A549 (cell line): Measurements from ENCODE around the gene UBASH3B. TPM values are rescaled to one million over a fixed set of nuclear protein-coding genes. Genes with fewer than 3 reads are reported as not detected.

ENCODE experiments used
- ATAC-seq, 2 experiments: fragments of 200-7000 bp in 1 of 2; fragments of >200 bp in 1 of 2; cut with Nextera tagmentation in 1 of 2; cut with Tn5 transposase in 1 of 2; 3 replicates each; pipeline versions ENCODE4 v1.8.0 to v1.9.1; 2018 to 2020; ENCODE audit warnings: mild to moderate bottlenecking in 1 of 2, moderate library complexity in 1 of 2
- CTCF ChIA-PET: fragments of 300-600 bp; sonication (Branson Sonifier 250); formaldehyde crosslinking; extraction: SDS; loops from one replicate; lab custom pipeline; 2021; ENCODE audit warnings: antibody characterized with exemption, inconsistent platforms; lab: Yijun Ruan, JAX
- POLR2A ChIA-PET: fragments of 350-600 bp; formaldehyde crosslinking; extraction: SDS; loops from one replicate; lab custom pipeline; 2021; ENCODE audit warnings: antibody characterized with exemption, inconsistent platforms; lab: Yijun Ruan, JAX
- DNase-seq, 2 experiments: peaks; one replicate each; pipeline versions ENCODE4 v3.0.0 to v3.0.0-alpha.2; 2011 to 2016; ENCODE audit warnings: low read depth in 1 of 2, low spot score in 1 of 2
- FAIRE-seq: peaks from 2 replicates; lab custom pipeline; 2011; peaks lifted over from hg19 to GRCh38; lab: Jason Lieb, UNC
- H3K27ac ChIP-seq, 2 experiments: fragments of >200 bp; sonication (Bioruptor Twin); formaldehyde crosslinking; 3 replicates each; pipeline ENCODE4 v1.5.1; 2016 to 2017
- H3K4me1 ChIP-seq: fragments of >200 bp; sonication (Bioruptor Twin); formaldehyde crosslinking; 3 replicates; pipeline ENCODE4 v1.6.1; 2016
- H3K4me2 ChIP-seq: fragments of >200 bp; sonication (Bioruptor Twin); formaldehyde crosslinking; 3 replicates; pipeline ENCODE4 v1.6.1; 2016
- H3K4me3 ChIP-seq: fragments of >200 bp; sonication (Bioruptor Twin); formaldehyde crosslinking; 3 replicates; pipeline ENCODE4 v1.5.1; 2016
- H3K9me3 ChIP-seq: fragments of >200 bp; sonication (Bioruptor Twin); formaldehyde crosslinking; 3 replicates; pipeline ENCODE4 v1.6.1; 2016
- BCL3 ChIP-seq: fragments of >200 bp; sonication (Bioruptor Twin); formaldehyde crosslinking; IDR thresholded peaks from 3 replicates; pipeline ENCODE4 v1.6.1; 2016
- BHLHE40 ChIP-seq: IDR thresholded peaks from 2 replicates; pipeline ENCODE4 v1.6.1; 2012; ENCODE audit warnings: low read depth, low read length, inconsistent platforms
- CBX2 ChIP-seq: fragments of 200-600 bp; sonication (generic); IDR thresholded peaks from 2 replicates; pipeline ENCODE4 v1.6.1; 2016; ENCODE audit warnings: low read depth, mild to moderate bottlenecking, borderline replicate concordance
- CBX8 ChIP-seq: fragments of 200-600 bp; sonication (generic); IDR thresholded peaks from 2 replicates; pipeline ENCODE4 v1.6.1; 2016
- CEBPB ChIP-seq, 2 experiments: fragments of >200 bp in 1 of 2; sonication (Bioruptor Twin) in 1 of 2; formaldehyde crosslinking in 1 of 2; IDR thresholded peaks; 2 replicates each; pipeline ENCODE4 v1.6.1; 2012 to 2016
- CHD2 ChIP-seq: fragments of 150-350 bp; IDR thresholded peaks from 2 replicates; pipeline ENCODE4 v1.6.1; 2014; ENCODE audit warnings: low read length; ENCODE audit not compliant: partially characterized antibody
- E2F6 ChIP-seq: IDR thresholded peaks from 2 replicates; pipeline ENCODE4 v1.6.1; 2012; ENCODE audit warnings: low read depth, borderline replicate concordance
- EP300 ChIP-seq, 2 experiments: fragments of >200 bp; sonication (Bioruptor Twin); formaldehyde crosslinking; IDR thresholded peaks; 2 replicates in 1 of 2; 3 replicates in 1 of 2; pipeline ENCODE4 v1.6.1; 2016 to 2017
- ESRRA ChIP-seq: fragments of 150-350 bp; IDR thresholded peaks from 2 replicates; pipeline ENCODE4 v1.6.1; 2014; ENCODE audit warnings: mild to moderate bottlenecking, low read length, borderline replicate concordance
- FOSL2 ChIP-seq, 2 experiments: fragments of 450-650 bp in 1 of 2; fragments of >200 bp in 1 of 2; sonication (Bioruptor Twin) in 1 of 2; formaldehyde crosslinking; IDR thresholded peaks; 2 replicates each; pipeline versions ENCODE4 v1.5.0 to v1.6.1; 2016 to 2020; ENCODE audit warnings: mild to moderate bottlenecking in 1 of 2, moderate library complexity in 1 of 2
- HEYL ChIP-seq: fragments of 250-450 bp; sonication (Bioruptor Pico); IDR thresholded peaks from 2 replicates; pipeline ENCODE4 v1.8.0; 2021; ENCODE audit warnings: mild to moderate bottlenecking, moderate library complexity
- HMGXB4 ChIP-seq: fragments of 250-450 bp; sonication (Bioruptor Pico); IDR thresholded peaks from 2 replicates; pipeline ENCODE4 v1.5.0; 2021; ENCODE audit warnings: mild to moderate bottlenecking, moderate library complexity, borderline replicate concordance
- HOXB13 ChIP-seq: fragments of 250-450 bp; sonication (Bioruptor Pico); IDR thresholded peaks from 2 replicates; pipeline ENCODE4 v1.5.0; 2020; ENCODE audit warnings: low read depth, mild to moderate bottlenecking, moderate library complexity
- JUN ChIP-seq, 2 experiments: fragments of >200 bp; sonication (Bioruptor Twin); formaldehyde crosslinking; IDR thresholded peaks; 2 replicates in 1 of 2; 3 replicates in 1 of 2; pipeline ENCODE4 v1.6.1; 2016 to 2017
- KDM1A ChIP-seq: fragments of 200-600 bp; sonication (generic); IDR thresholded peaks from 2 replicates; pipeline ENCODE4 v1.6.1; 2016; ENCODE audit warnings: low read depth, mild to moderate bottlenecking
- NPAS2 ChIP-seq: fragments of 250-450 bp; sonication (Bioruptor Pico); IDR thresholded peaks from 2 replicates; pipeline ENCODE4 v1.8.0; 2022; ENCODE audit warnings: mild to moderate bottlenecking, moderate library complexity, borderline replicate concordance
- NR3C1 ChIP-seq: fragments of >200 bp; sonication (Bioruptor Twin); formaldehyde crosslinking; IDR thresholded peaks from 3 replicates; pipeline ENCODE4 v1.6.1; 2017
- PHF8 ChIP-seq: fragments of 200-600 bp; sonication (generic); IDR thresholded peaks from 2 replicates; pipeline ENCODE4 v1.6.1; 2016; ENCODE audit warnings: low read depth, mild to moderate bottlenecking, antibody characterized with exemption, moderate library complexity, borderline replicate concordance
- POLR2A ChIP-seq: IDR thresholded peaks from 2 replicates; pipeline ENCODE4 v1.6.1; 2012; ENCODE audit warnings: mild to moderate bottlenecking, low read length
- POLR2AphosphoS2 ChIP-seq: conservative IDR thresholded peaks from 2 replicates; pipeline ENCODE4 v1.6.1; 2012; ENCODE audit warnings: low read length, improper control_type of control experiment, inconsistent platforms
- RARB ChIP-seq: fragments of 250-450 bp; sonication (Bioruptor Pico); IDR thresholded peaks from 2 replicates; pipeline ENCODE4 v1.8.0; 2021; ENCODE audit warnings: mild to moderate bottlenecking, moderate library complexity
- RCOR1 ChIP-seq: fragments of 150-350 bp; IDR thresholded peaks from 2 replicates; pipeline ENCODE4 v1.6.1; 2014; ENCODE audit warnings: antibody characterized with exemption, low read length, low read depth
- REST ChIP-seq: fragments of 200-600 bp; sonication (generic); IDR thresholded peaks from 2 replicates; pipeline ENCODE4 v1.6.1; 2016; ENCODE audit warnings: antibody characterized with exemption, mild to moderate bottlenecking, moderate library complexity
- RFX5 ChIP-seq: fragments of 450-650 bp; IDR thresholded peaks from 2 replicates; pipeline ENCODE4 v1.7.1; 2014; ENCODE audit warnings: antibody characterized with exemption, mild to moderate bottlenecking, moderate library complexity
- RNF2 ChIP-seq: fragments of 200-600 bp; sonication (generic); IDR thresholded peaks from 2 replicates; pipeline ENCODE4 v1.6.1; 2016; ENCODE audit warnings: low read depth, mild to moderate bottlenecking, antibody characterized with exemption, moderate library complexity, borderline replicate concordance
- SREBF2 ChIP-seq: fragments of 450-650 bp; IDR thresholded peaks from 2 replicates; pipeline ENCODE4 v1.6.1; 2014; ENCODE audit warnings: mild to moderate bottlenecking, moderate library complexity
- TFCP2L1 ChIP-seq: fragments of 250-450 bp; sonication (Bioruptor Pico); IDR thresholded peaks from 2 replicates; pipeline ENCODE4 v1.5.0; 2021; ENCODE audit warnings: mild to moderate bottlenecking
- ZFP36 ChIP-seq: fragments of 450-650 bp; IDR thresholded peaks from 2 replicates; pipeline ENCODE4 v1.6.1; 2014; ENCODE audit warnings: borderline replicate concordance; ENCODE audit not compliant: partially characterized antibody
- WGBS: methylation state at CpG from one replicate; pipeline ENCODE4 v1.1.6; 2017; ENCODE audit errors: missing lambda C conversion rate; 5-methylcytosine and 5-hydroxymethylcytosine counted together
- polyA plus RNA-seq, 4 experiments: library from polyadenylated mRNA; depleted of rRNA in 3 of 4; stranded (reverse); fragments of >200 nt; fragmentation: RNase III in 1 of 4; extraction: RNeasy Plus Mini Kit Qiagen cat#74134 plus additional on column Dnase treatment in 1 of 4; gene quantifications; 2 replicates in 3 of 4; 3 replicates in 1 of 4; pipeline ENCODE4 v1.2.3, GENCODE V29; 2011 to 2017

UBASH3B gene
- polyA plus RNA-seq, 2 of the 4 experiments (the other 2 are of a cell fraction), result 33.4 to 43.0 TPM

- WGBS, result 65% methylated on average over 10 of the region's 10 CpGs
- no peak for ATAC-seq
- TF ChIP-seq RARB (CRISPR knock-in tag) (no peak), HOXB13 (no peak), JUN (IDR thresholded peaks at IDR 0.05) (no peak), BHLHE40 (no peak), ZFP36 (no peak), ESRRA (no peak), NPAS2 (CRISPR knock-in tag) (no peak), CBX2 (no peak), NR3C1 (no peak), CHD2 (no peak), EP300 (IDR thresholded peaks at IDR 0.05) (no peak), RNF2 (no peak), CEBPB (IDR thresholded peaks at IDR 0.05) (no peak), TFCP2L1 (CRISPR knock-in tag) (no peak), RCOR1 (no peak), KDM1A (no peak), FOSL2 (IDR thresholded peaks at IDR 0.05) (no peak), FOSL2 (CRISPR knock-in tag; IDR thresholded peaks at IDR 0.05) (no peak), POLR2AphosphoS2 (no peak), HEYL (no peak)
- POLR2A ChIA-PET, result no interaction called here
- Histone ChIP-seq H3K9me3 (no peaks in the 10 kb centered on the region), H3K4me2 (no peak overlapping the region), H3K4me3 (no peak overlapping the region), H3K27ac (no peak overlapping the region), H3K4me1 (no peaks in the 10 kb centered on the region)
- FAIRE-seq, result no peak
- no peak for DNase-seq
- CTCF ChIA-PET, result interaction anchor here (0.8 to 15.0 kb wide), 3 partner anchors 9 to 213 kb away, joined by 3 to 212 read pairs (median 9); no protein-coding TSS in a partner anchor
Observed at GRCh38 chr11:122843281-122844141, 188.0 kb downstream of the UBASH3B start.

GRCh38 chr11:122847466-122847865 lies 191.9 kb downstream of the UBASH3B start:
- Histone ChIP-seq H3K4me1 (peaks cover 2% of the 10 kb centered on the region; the same call in 2 of the 3 replicates), H3K9me3 (no peaks in the 10 kb centered on the region), H3K4me3 (no peak overlapping the region), H3K4me2 (no peak overlapping the region), H3K27ac (no peak overlapping the region)
- WGBS, result 84% methylated on average over 1 of the region's 1 CpG
- no peak for DNase-seq
- ChIA-PET CTCF (interaction anchor here (1.0 to 15.0 kb wide), 4 partner anchors 174 to 267 kb away, joined by 3 to 212 read pairs (median 4); no protein-coding TSS in a partner anchor), POLR2A (no interaction called here)
- TF ChIP-seq POLR2A (no peak), SREBF2 (no peak), E2F6 (no peak), POLR2AphosphoS2 (no peak), CBX8 (no peak), REST (no peak), ESRRA (no peak), TFCP2L1 (CRISPR knock-in tag) (no peak), JUN (IDR thresholded peaks at IDR 0.05) (no peak), HEYL (no peak), RFX5 (no peak), PHF8 (no peak), BCL3 (no peak), HMGXB4 (no peak)
- ATAC-seq, result no peak
- no peak for FAIRE-seq
